GM19395 (cell line): ENCODE measurements around the gene CYCS.
"Not testable (repeated sequence)": the region's sequence is repeated elsewhere in the genome, so short reads cannot be mapped to it uniquely, and the experiment has no call there.

Experiments
- ATAC-seq: cut with Tn5 transposase; IDR thresholded peaks from one replicate; pipeline ENCODE4 v1.9.1; 2021; ENCODE audit warnings: mild to moderate bottlenecking, moderate library complexity; ENCODE audit not compliant: unreplicated experiment

The CYCS gene

DNA sequence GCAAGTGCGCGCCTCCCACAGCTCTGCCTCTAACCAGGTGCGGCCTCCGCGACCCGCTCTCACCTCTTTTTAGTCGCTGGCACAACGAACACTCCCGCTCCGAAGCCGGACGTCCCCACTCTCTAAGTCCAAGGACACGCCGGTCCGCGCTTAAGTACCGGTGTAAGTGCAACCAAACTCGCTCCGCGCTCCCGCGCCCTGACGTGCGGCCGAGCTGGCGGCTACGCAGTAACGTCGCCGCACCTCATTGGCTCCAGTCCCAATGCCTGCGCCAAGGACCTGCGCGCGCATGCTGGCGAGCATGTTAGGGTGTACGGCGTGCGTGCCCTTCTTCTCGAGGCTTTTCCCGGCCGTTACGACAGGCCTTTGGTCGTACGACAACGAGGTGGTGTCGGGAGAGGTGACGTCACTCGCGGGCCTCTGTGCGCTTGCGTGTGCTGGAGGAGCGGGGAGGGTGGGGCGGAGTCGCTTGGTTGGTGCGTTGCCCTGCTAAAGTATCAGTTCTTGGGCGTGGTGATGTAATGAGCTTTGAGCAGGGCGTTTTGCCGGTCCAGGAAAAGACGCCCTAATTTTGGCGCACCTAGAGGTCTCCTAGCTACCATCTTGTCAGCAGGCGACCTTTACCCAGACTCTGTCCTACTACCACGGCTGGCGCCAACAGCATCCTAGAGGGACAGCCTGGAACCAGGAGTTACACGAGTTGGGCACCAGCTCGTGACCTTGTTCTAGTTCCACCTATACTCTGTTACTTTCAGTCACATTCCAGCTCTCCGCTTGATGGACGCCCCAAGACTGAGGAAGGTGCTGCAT is at the start of gene CYCS:
Gene CYCS (minus strand): TSS at position 124 of the 810 bp plus-strand sequence. CDS start 1,141 bp downstream, outside the sequence.
- peak; percentile 89 for ATAC-seq

DNA sequence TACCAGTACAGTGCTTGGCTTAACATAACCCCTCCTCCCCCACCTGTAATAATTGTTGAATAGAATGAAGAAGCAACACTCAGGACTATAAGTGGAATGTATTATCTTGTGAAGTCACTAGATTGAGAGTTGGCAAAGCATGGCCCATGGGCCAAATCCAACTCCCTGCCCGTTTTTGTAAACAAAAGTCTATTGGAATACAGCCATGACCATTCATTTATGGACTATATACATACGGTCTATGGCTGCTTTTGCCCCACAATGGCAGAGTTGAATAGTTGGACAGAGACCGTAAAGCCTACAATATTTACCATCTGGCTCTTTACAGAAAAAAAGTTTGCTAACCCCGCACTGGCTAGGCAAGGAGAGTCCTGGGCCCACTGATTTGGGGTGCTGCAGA is 48.1 kb upstream of the CYCS start:
- no peak for ATAC-seq

GRCh38 chr7:25171516-25171915 is 46.5 kb upstream of the CYCS start:
- ATAC-seq, result no peak

DNA sequence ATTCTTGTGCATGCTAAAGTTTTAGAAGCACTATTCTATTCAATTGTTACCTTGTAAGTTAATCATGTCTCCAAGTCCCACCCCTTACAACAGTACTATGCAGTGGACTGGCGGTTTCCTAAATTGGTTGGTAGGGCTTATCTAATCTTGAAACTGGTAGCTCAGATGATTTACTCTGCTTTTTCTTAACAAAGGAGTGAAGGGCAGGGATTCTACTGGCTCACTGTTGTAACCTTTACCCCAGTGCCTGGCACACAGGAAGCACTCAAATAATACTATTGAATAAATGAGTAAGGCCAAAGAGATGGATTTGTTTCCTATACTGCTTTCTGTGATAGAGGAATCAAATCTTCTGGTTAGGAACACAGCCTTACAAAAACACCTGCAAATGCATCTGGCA is 46.0 kb upstream of the CYCS start:
- no peak for ATAC-seq

DNA sequence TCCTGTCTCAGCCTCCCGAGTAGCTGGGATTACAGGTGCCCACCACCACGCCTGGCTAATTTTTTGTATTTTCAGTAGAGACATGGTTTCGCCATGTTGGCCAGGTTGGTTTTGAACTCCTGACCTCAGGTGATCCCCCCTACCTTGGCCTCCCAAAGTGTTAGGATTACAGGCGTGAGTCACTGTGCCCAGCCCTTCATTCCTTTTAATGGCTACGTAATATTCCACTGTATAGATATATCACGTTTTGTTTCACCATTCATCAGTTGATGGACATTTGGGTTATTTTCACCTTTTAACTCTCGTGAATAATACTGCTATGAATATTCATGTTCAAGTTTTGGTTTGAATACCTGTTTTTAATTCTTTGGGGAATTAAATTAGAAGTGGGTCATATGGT is 44.6 kb upstream of the CYCS start:
- no peak for ATAC-seq

- no peak for ATAC-seq
Measured at GRCh38 chr7:25168145-25168544, 43.1 kb upstream of the CYCS start.

DNA sequence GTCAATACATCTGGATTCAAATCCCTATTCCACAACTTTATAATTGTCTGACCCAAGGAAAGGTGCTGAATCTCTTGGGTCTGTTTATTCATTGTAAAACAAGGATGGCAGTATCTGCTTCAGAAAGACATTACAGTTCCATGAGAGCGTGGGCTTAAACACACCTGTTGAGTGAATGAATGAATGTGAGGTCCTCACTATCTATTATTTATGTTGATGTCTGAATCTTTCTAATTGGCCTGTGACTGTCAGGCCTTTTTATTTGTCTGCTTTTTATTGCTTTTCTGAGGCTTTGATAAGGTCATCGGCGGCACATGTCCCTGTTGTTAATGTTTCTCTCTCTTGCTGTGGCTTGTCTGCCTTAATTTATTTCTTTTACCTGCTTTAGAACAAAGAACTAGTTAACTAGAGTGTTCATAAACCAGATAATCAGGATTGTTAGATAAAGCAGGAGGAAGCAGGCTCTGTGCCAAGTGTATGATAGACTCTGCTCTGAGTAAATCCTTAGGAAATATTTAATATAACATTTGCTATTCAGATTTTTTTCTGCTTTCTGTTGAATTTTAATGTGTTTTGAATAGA is 42.3 kb upstream of the CYCS start:
- no peak for ATAC-seq

DNA sequence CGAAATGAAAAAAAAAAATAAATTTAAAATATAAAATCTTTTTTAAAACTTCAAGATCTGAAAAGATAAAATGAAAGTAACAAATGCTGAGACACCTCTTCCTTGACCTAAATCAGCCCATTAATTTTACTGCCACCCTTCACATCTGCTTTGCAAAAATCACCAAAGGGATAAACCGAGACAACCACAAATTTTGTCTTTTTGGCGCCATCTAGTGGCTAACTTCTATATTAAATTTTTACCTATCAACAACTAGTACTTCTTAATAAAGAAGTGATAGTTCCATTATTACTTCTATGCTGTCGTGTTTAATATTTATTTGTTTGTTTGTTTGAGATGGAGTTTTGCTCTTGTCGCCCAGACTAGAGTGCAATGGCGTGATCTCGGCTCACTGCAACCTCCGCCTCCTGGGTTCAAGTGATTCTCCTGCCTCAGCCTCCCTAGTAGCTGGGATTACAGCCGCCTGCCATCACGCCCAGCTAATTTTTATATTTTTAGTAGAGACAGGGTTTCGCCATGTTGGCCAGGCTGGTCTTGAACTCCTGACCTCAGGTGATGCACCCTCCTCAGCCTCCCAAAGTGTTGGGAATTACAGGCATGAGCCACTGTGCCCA is 35.0 kb upstream of the CYCS start:
- not testable (repeated sequence) for ATAC-seq

- no peak for ATAC-seq
Measured at GRCh38 chr7:25158966-25159365, 33.9 kb upstream of the CYCS start.

DNA sequence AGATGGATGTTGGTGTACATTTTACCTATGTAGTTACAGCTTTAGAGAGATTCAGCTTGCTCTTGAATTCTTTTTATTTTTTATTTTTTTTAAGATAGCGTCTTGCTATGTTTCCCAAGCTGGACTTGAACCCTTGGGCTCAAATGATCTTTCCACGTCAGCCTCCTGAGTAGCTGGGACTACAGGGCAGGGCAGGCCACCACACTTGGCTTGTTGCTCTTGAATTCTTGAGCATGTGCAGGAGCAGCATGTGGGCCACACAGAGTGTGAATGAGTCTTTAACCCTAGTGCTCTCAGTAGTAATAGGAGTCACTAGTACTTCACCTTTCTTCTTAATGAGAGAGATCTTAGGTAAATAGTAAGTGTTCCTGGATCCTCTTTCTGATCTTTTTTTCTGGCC is 26.7 kb upstream of the CYCS start:
- no peak for ATAC-seq

DNA sequence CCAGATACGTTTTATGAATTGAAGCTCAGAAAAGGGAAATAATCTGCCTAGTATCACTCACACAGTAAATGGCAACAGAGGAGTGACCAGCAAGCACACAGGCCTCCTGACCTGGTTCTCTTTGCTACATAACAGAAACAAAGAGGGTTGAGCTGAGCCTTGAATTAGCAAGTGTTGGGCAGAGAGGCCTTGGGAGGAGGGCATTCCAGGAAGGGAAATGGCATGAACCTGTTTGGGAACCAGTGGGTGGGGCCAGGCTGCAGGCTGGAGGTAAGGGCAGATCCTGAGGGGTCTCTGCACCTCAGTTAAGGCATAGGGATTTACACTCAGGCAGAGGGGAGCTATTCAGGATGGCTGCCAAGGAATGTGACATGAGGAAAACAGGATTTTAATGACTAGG is 24.8 kb upstream of the CYCS start:
- no peak for ATAC-seq

GRCh38 chr7:25148772-25149575 is 23.9 kb upstream of the CYCS start:
- no peak for ATAC-seq

DNA sequence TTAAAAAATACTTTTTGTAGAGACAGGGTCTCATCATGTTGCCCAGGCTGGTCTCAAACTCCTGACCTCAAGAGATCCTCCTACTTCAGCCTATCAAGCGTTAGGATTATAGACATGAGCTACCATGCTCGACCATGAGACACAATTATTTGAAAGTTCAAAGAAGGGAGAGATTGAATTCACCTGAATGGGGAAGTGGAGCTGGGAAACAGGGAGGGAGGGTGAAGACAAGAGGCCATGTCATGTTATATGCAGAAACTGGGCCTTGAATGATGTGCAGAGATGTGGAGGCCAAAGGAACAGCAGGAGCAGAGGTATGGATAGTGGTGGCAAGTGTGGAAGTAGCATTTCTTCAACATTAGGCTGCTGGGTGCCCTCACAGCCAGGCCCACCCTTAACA is 18.7 kb upstream of the CYCS start:
- ATAC-seq, result no peak

GRCh38 chr7:25139536-25139935 is 14.5 kb upstream of the CYCS start:
- no peak for ATAC-seq

DNA sequence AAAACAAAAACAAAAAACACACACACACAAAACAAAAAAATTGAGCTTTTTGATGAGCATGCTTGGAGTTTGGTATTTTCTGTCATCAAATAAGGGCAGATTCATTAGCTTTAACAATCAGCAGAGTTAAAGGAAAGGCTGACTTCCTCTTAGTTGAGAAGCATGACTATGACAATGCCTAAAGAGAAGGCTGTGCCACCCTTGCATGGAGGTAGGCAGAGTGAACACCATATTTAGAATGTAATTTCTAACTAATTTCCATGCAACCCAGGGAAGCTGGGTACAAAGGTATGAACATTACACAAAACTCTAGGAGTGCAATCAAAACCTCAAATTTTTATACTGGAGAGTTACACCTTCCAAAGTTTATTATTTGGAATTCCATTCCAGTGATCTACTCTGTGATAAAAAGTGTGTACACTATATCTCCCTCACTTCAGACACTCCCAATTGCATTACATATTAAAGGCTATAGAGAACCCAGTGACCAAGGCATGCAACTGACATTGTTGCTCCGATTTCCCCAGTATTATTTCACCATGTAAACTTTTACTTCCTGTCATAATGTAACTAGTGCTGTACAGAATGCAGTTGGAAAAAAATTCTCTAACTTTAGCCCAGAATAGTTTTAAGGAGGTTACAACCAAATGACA is 9.4 kb upstream of the CYCS start:
- no peak for ATAC-seq

- no peak for ATAC-seq
Measured at GRCh38 chr7:25132430-25132829, 7.4 kb upstream of the CYCS start.

GRCh38 chr7:25126751-25127150 is 1.7 kb upstream of the CYCS start:
- no peak for ATAC-seq

- no peak for ATAC-seq
Measured at GRCh38 chr7:25124465-25125136, 459 bp downstream of the CYCS start.

- no peak for ATAC-seq
Measured at GRCh38 chr7:25122373-25122772, 2.7 kb downstream of the CYCS start.

DNA sequence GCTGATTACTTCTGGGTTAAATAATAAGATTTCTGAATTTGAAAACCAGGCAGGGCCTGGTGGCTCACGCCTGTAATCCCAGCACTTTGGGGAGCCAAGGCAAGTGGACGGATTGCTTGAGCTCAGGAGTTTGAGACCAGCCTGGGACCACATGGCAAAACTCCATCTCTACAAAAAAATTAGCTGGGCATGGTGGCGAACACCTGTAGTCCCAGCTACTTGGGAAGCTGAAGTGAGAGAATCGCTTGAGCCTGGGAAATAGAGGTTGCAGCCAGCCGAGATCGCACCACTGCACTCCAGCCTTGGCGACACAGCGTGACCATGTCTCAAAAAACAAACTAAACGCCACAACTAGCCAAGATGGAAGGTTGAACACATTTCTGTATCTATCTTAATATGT is 3.5 kb downstream of the CYCS start:
- no peak for ATAC-seq
